Prostate gland (tissue), 2 donors: ENCODE measurements around the gene MACROH2A2. TPM values are rescaled to one million over a fixed set of nuclear protein-coding genes. Genes with fewer than 3 reads are reported as not detected.

Experiments
- DNase-seq: peaks from one replicate; pipeline ENCODE4 v3.0.0-alpha.2; 2019; ENCODE audit warnings: low spot score
- H3K27ac ChIP-seq, 2 donors: fragments of 200-600 bp; sonication (generic); 2 replicates each; pipeline ENCODE4 v1.5.1; 2017 to 2019
- H3K27me3 ChIP-seq: fragments of 200-600 bp; sonication (generic); replicated peaks from 2 replicates; pipeline ENCODE4 v1.5.1; 2019; ENCODE audit not compliant: insufficient read depth
- H3K36me3 ChIP-seq, 2 donors: fragments of 200-600 bp; sonication (generic); 1 replicate in 1 of 2; 2 replicates in 1 of 2; pipeline versions ENCODE4 v1.5.1 to v1.8.1; 2017 to 2019
- H3K4me1 ChIP-seq: fragments of 200-600 bp; sonication (generic); replicated peaks from 2 replicates; pipeline ENCODE4 v1.5.1; 2019
- H3K4me3 ChIP-seq, 2 donors: fragments of 200-600 bp; sonication (generic); 2 replicates each; pipeline ENCODE4 v1.5.1; 2017 to 2019
- H3K9me3 ChIP-seq: fragments of 200-600 bp; sonication (generic); 2 replicates; pipeline ENCODE4 v1.5.1; 2017
- CTCF ChIP-seq, 4 experiments: fragments of 200-600 bp in 2 of 4; fragments of 450-650 bp in 2 of 4; sonication (generic) in 2 of 4; IDR thresholded peaks; 1 replicate in 3 of 4; 2 replicates in 1 of 4; pipeline ENCODE4 v1.5.1; 2016 to 2019; ENCODE audit warnings: antibody characterized with exemption in 4 of 4, mild to moderate bottlenecking in 2 of 4, moderate library complexity in 2 of 4
- POLR2A ChIP-seq: fragments of 450-650 bp; IDR thresholded peaks from one replicate; pipeline ENCODE4 v1.6.1; 2016; ENCODE audit warnings: antibody characterized with exemption, mild to moderate bottlenecking
- POLR2AphosphoS5 ChIP-seq: sonication (generic); formaldehyde crosslinking; IDR thresholded peaks from one replicate; pipeline ENCODE4 v1.6.1; 2017; ENCODE audit warnings: antibody characterized with exemption
- WGBS: methylation state at CpG from one replicate; pipeline ENCODE4 v1.1.5; 2018; 5-methylcytosine and 5-hydroxymethylcytosine counted together
- intact Hi-C: fragments of 100-400 bp; cut with DNase I; formaldehyde crosslinking; loops from one replicate; pipeline ENCODE4 v1.14.2; 2022
- total RNA-seq, 2 donors: library from RNA; depleted of rRNA; stranded (reverse); fragments of >200 nt; gene quantifications; one replicate each; pipeline ENCODE4 v1.1.0, GENCODE V29; 2016

MACROH2A2 gene
- total RNA-seq, 2 donors from 2014 or later, result 23.1 to 59.5 TPM

GRCh38 chr10:70090951-70091350 is 38.3 kb downstream of the MACROH2A2 start:
- Histone ChIP-seq H3K27ac (no peak overlapping the region), H3K4me1 (no peaks in the 10 kb centered on the region), H3K4me3 (no peak overlapping the region), H3K9me3 (no peaks in the 10 kb centered on the region), H3K36me3 (no peaks in the 10 kb centered on the region), H3K27me3 (no peaks in the 10 kb centered on the region)
- DNase-seq, result no peak
- intact Hi-C loops, result no loop called here
- 98% methylated on average over 5 of the region's 5 CpGs for WGBS
- TF ChIP-seq CTCF (IDR thresholded peaks at IDR 0.05) (no peak), POLR2AphosphoS5 (no peak), POLR2A (no peak)

GRCh38 chr10:70092389-70092718 is 39.7 kb downstream of the MACROH2A2 start:
- TF ChIP-seq CTCF (IDR thresholded peaks at IDR 0.05), result no peak
- TF ChIP-seq POLR2AphosphoS5, result no peak
- TF ChIP-seq POLR2A, result no peak
- Histone ChIP-seq H3K4me1 (no peaks in the 10 kb centered on the region), H3K4me3 (no peak overlapping the region), H3K36me3 (no peaks in the 10 kb centered on the region), H3K9me3 (no peaks in the 10 kb centered on the region), H3K27ac (no peak overlapping the region), H3K27me3 (no peaks in the 10 kb centered on the region)
- 82% methylated on average over 7 of the region's 7 CpGs for WGBS
- DNase-seq, result no peak
- intact Hi-C loops, result no loop called here

- Histone ChIP-seq H3K27me3 (no peaks in the 10 kb centered on the region), H3K36me3 (no peaks in the 10 kb centered on the region), H3K9me3 (no peaks in the 10 kb centered on the region), H3K4me3 (no peak overlapping the region), H3K4me1 (no peaks in the 10 kb centered on the region), H3K27ac (no peak overlapping the region)
- WGBS, result 92% methylated on average over 9 of the region's 9 CpGs
- no peak for TF ChIP-seq POLR2A
- no peak for TF ChIP-seq POLR2AphosphoS5
- TF ChIP-seq CTCF (IDR thresholded peaks at IDR 0.05), result no peak
- intact Hi-C loops, result no loop called here
- no peak for DNase-seq
Measured at GRCh38 chr10:70093335-70093944, 40.8 kb downstream of the MACROH2A2 start.

GRCh38 chr10:70094250-70094649 is 41.6 kb downstream of the MACROH2A2 start:
- no peak for TF ChIP-seq POLR2A
- WGBS, result 79% methylated on average over 2 of the region's 2 CpGs
- no peaks in the 10 kb centered on the region for H3K36me3 ChIP-seq

GRCh38 chr10:70096016-70096704 is 43.5 kb downstream of the MACROH2A2 start:
- no peaks in the 10 kb centered on the region for H3K9me3 ChIP-seq
- H3K27ac ChIP-seq, result no peak overlapping the region
- H3K4me1 ChIP-seq, result no peaks in the 10 kb centered on the region
- no peak for DNase-seq
- intact Hi-C loops, result no loop called here
- no peak overlapping the region for H3K4me3 ChIP-seq
- no peaks in the 10 kb centered on the region for H3K36me3 ChIP-seq
- WGBS, result 84% methylated on average over 6 of the region's 6 CpGs
- TF ChIP-seq CTCF (IDR thresholded peaks at IDR 0.05), result no peak
- TF ChIP-seq POLR2AphosphoS5, result no peak
- TF ChIP-seq POLR2A, result no peak
- no peaks in the 10 kb centered on the region for H3K27me3 ChIP-seq

More at GRCh38 chr10:70094250-70094649, 41.6 kb downstream of the MACROH2A2 start:
- no peak overlapping the region for H3K4me3 ChIP-seq
- no peak overlapping the region for H3K27ac ChIP-seq
- intact Hi-C loops, result no loop called here
- H3K27me3 ChIP-seq, result no peaks in the 10 kb centered on the region
- no peaks in the 10 kb centered on the region for H3K4me1 ChIP-seq
- no peaks in the 10 kb centered on the region for H3K9me3 ChIP-seq
- DNase-seq, result no peak
